ENCODE results near the gene THOC7.
A peak's percentile ranks its signal among the peaks of the same experiment; 100 is the strongest.

The THOC7 gene

DNA sequence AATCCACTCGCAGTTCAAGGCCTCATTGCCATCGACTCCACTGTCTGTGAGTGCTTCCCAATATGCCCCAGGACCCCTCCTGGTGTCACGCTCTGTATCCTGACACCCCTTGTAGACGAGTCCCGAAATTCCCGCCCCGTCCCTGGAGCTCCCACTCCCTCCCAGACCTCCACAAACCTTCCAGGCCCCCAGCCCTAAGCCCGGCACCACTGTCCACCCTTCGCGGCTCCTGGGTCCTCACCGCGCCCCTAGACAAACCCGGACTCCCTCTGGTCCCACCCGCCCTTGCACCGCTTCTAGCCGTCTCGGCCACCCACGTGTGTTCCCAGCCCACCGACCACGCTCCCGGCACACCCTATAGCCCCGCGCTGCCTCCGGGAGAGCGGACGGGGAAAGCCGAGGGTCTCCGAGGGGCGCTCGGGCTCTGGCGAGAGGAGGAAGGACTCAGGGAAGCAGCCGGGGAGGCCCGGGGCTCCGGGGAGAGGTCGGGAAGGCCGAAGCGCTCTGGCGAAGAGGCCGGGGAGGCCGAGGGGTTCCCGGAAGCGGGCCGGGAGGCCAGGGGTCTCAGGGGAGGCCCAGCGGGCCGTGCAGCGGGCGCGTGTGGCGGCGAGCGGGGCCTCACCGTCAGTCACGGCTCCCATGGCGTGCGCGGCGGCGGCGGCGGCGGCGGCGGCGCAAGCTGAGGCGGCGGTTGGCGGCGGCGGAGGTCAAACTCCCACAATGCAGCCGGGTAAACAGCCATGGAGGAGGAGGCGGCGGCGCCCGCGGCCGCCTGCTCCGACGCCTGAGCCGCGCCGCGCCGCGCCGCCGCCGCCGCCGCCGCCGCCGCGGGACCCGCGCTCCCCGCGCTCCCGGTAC lies at the start of gene THOC7, which contains the start of gene ATXN7:
TSS of gene THOC7 (minus strand) at position 656 of the 858 bp plus-strand sequence. CDS start at position 641, 15 bp downstream.
TSS of gene ATXN7 (plus strand) at position 718 of the 858 bp plus-strand sequence. CDS start 48,732 bp downstream, outside the sequence.
- DNase-seq (ENCODE audit: low read depth in 1 of 2, low spot score in 1 of 2), result peak; percentile 43 to 65

DNA sequence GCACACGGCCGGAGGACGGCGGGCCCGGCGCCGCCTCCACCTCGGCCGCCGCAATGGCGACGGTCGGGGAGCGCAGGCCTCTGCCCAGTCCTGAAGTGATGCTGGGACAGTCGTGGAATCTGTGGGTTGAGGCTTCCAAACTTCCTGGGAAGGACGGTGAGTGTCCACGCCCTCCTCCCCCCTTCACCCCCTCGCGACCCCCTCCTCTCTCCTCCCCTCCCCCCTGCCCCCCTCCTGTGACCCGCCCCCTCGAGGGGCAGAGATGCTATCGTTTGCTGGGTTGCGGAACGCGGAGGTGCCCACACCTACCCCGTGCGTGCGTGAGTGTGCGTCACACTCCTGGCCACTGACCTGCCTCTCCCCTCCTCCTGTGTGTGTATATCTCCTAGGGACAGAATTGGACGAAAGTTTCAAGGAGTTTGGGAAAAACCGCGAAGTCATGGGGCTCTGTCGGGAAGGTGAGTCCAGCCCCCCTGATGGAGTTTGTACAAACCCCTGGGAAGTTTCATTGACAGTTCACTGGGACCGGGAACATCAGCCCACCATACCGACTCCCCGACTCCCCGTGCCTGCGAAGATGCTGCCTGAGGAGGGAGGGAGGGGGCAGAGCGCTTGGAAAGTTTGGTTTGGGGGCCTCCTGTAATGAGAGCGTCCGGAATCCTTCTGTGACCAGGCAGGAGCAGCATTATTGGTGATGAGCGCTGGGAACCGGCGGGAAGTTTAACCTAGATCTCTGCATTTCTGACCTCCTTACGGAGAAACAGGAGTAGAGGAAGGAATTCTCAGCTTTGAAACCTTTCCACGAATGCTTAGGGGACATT lies 49.4 kb upstream of the THOC7 start:
- DNase-seq (ENCODE audit: low read depth in 1 of 2, low spot score in 1 of 2), result peak in 1 of 2 donors; percentile 31

DNA sequence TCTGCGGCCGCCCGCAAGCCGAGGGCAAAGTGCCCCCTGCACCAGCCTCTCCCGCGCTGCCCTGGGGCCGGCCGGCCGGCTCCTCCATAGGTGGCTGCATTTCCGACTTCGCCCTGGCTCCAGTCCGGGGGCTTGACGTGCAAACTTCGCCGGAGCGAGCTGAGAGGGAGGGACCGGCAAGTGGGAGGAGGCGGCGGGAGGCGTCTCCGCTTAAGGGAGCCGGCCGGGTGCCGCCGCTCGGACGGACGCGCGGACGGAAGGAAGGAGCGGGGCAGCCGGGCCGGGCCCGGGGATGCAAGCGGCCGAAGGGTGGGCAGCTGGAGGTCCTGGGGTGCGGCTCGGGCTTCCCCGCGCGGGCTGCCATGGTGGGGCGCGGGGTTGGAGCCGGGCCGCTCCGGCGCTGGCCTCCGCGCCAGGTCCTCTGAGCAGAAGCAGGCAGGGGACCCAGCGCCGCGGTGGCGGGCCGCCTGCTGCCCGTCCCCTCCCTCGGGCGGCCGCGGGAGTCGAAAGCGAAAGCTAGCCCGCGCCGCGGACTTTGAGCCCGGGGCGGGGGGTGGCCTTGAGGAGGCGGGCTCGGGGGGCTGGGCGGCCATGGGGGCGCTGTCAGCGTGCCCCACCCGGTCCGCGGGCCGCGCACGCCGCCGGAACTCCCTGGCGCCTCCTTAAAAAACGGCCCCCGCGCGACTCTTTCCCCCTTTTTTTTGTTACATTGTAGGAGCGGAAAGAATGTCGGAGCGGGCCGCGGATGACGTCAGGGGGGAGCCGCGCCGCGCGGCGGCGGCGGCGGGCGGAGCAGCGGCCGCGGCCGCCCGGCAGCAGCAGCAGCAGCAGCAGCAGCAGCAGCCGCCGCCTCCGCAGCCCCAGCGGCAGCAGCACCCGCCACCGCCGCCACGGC lies 48.5 kb upstream of the THOC7 start, which contains the start of gene SCAANT1:
TSS of gene SCAANT1 (minus strand) at position 511 of the 895 bp plus-strand sequence.
- peak; percentile 70 to 75 for DNase-seq (ENCODE audit: low read depth in 1 of 2, low spot score in 1 of 2)

DNA sequence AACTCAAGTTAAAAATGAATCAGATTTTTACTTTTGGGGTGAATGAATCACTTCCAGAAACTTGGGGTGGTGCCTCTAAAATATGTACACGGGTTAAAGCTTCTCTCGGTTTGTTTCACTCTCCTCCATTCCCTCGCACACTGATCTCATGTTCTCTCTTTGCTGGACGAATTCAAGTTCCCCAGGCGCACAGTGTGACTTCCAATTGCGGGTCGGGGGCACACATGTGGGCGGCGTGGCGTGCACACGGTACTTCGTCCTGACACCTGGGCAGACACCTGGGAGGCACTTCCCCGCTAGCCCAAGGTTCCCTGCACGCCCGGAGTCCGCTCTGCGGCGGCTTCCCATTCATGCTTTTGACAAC lies 47.9 kb upstream of the THOC7 start:
- no peak for DNase-seq (ENCODE audit: low read depth in 1 of 2, low spot score in 1 of 2)

DNA sequence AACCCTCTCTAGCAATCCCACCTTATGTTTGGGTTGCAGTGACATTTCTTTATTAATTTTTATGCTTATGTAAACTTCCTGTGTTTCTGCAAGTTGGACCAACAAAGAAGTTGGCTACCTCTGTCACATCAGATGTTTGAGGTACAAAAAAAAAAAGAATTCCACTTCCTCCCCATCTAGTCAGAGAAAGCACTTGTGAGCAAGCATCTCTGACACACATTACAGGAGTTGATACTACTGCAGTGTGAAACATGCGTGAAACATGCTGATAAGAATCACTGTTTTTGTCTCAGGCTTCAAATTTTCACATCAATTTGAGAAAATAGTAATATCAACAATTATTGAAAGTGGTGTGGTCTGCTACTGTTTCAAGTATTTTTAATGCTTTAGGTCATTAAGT lies 47.3 kb upstream of the THOC7 start:
- DNase-seq (ENCODE audit: low read depth in 1 of 2, low spot score in 1 of 2), result no peak

DNA sequence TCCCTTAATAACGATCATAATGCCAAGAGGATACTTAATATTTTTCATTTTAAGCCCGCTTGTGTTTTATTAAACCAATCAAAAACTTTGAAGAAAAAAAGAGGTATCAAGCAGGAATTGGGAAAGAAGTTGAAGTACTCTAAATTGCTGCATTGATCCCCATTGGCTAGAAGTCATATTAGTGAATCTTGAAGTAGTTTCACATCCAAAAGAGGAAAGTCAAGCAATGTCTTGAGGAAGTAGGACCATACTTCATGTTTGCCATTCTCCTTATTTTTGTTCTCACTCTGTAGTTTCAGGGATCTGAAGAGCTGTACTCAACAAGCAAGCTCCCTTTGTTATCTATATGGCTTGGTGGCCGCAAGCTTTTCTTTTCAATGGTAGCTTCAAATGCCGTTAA lies 46.4 kb upstream of the THOC7 start:
- no peak for DNase-seq (ENCODE audit: low read depth in 1 of 2, low spot score in 1 of 2)

DNA sequence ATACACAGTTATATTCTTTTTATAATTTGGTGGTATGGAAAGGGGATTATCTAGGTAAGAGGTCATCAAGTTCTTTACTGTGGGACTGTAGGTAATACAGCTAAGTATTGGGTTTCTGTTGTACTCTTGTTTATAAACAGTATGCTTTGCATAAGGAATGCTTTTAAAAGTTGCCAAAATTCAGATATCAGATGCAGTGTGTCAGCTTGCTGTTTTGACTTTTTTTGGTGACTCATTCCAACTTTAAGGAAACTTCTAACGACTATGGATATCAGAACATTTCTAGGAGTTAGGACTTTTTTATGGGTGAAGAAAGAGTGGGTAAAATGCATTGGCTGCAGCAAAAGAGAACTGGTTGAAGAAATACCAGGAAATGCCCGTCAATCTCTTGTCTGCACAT lies 45.8 kb upstream of the THOC7 start:
- DNase-seq (ENCODE audit: low read depth in 1 of 2, low spot score in 1 of 2), result no peak

DNA sequence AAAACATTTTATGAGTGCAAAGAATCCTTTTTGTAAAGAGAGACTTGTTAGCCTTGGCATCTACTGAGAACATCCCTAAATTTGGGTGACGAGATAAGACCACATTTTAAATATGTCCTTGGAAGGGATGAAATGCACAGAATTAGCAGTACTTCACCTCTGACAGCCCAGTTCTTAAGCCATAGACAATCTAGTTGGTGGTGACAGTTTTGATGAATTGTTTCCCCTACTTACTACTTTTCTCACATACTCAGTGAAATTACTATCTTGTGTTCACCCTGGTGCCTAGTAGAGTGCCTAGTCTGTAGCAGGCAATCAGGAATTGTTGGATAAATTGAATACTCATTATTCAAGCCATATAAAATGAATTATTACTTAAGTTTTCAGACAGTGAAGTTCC lies 45.2 kb upstream of the THOC7 start:
- DNase-seq (ENCODE audit: low read depth in 1 of 2, low spot score in 1 of 2), result no peak

DNA sequence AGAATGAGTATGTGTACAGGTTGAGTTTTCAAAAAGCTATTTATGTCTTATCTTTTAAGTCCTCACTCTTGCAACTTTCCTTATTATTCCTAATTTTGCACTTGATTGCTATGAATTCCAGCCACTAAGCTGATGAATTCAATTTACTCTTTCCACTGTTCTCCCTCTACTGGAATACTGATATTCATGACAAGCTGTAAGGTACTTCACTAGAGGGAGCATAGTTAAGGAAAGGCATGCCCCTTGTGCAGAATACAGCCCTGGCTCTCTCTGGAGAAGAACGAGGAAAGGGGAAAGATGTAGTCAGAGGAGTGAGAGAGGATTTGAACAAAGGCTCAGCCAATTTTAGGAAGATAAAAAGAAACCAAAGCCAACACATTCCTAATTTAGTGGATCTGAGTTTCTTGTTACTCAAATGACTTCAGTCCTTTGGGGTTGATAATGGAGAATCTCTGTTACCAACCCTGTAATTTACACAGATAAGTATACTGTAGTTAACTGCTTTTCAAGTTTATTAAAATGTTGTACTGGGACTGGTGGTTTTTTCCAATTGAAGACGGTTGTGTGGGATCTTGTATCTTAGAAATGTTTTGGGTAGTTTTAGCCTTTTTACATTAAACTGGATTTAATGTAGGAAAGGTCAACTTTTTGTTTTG lies 44.6 kb upstream of the THOC7 start:
- no peak for DNase-seq (ENCODE audit: low read depth in 1 of 2, low spot score in 1 of 2)

DNA sequence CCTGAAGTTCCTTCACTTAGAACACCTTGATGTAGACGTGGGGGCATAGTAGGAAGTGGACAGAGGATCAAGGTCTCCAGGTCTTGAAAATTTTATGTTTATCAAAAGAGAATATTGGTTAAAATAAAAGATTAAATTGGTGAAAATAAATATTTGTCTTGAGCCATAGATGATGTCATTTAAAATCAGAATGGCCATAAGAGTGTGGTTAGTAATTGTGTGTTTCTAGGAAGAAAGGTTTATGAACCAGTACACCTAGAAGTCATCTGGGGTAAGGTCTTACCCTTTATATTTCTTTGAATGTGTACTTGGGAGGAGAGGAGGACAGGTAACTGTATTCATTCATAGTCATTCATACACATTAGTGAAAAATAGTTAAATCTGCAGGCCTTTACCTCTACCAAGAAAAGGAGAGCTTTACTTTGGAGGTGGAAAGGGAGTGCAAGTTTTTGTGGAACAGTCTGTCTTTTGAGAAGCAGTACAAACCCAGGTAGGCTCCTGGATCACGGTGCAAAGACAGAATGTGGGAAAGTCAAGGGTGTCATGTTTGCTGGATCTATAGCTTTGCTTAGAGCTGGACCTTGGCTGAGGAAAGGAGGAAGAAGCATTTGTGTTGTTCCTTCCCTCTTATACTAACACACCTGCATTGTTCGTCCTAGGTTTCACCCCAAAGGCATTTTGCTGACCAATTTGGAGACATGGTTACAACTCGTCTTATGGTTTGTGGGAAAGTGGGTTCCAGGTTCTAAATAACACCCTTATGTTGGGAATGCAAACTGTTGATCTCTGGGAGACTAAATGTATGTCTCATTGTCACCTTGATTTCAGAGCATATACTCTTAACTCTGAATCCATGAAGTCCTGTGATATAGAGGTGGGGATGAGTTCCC lies 42.4 kb upstream of the THOC7 start:
- DNase-seq (ENCODE audit: low read depth in 1 of 2, low spot score in 1 of 2), result no peak

DNA sequence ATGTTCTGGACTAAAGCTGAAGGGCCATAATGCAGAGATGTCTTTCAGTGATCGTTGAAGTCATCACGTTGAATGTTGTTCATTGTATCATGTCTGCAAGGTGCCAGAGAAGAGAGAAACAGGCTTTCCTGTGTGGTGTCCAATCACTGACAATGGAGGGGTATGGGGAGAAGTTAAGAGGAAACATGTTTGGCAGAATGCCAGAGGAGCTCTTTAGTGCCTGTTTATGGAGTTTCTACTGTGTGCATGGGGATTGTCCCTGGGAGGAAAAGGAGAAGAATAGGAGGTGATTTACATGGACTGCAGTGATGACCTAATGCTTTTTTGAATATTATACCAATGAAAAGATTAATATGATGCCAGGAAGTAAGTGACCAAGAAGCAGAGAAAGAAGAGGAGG lies 36.9 kb upstream of the THOC7 start:
- no peak for DNase-seq (ENCODE audit: low read depth in 1 of 2, low spot score in 1 of 2)

DNA sequence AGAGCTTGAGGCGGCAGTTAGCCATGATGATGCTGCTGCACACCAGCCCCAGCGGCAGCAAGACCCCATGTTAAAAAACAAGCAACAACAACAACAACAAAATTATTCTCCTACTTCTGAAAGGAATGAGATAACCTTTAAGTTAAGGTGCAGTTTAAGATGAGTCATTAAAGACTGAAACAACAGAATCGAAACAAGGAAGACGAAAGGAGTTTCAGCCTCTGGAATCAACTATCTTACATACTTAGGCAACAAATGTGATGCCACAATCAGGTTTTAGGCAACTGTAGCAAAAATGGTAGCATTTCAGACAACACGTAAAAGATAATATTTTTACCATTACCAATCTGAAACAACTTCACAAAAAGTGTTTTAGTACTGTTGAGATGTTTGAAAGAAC lies 36.4 kb upstream of the THOC7 start:
- DNase-seq (ENCODE audit: low read depth in 1 of 2, low spot score in 1 of 2), result no peak

DNA sequence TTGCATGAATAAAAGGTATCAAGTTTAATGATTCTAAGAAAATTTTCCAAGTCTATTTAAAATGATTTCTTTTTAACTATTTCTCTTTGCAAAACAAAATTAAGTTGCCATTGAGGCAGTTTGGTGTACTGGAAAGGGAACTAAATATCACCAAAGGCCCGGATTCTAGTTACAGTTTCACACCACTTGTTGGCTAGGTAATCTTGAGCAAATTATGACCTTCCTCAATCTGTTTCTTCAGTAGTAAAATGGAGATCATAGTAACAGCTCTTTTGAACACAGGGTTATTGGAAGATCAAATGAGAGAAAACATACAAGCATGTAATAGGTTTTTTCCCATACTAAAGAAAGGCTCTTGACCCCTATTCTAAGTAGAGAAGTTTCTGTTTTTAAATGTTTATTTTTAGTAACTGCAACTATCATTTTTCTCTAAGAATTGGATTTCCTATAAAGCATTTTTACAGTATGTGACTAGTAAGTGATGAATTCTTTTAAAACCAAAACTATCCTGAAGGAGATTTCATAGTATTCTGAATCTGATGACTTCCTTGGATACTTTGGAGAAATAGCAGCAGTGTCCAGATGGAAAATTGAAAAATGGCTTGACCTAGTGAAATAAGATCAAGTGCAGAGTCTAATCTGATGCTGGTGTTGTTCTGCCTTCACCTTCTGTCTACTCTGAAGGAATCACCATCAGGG lies 32.9 kb upstream of the THOC7 start:
- DNase-seq (ENCODE audit: low read depth in 1 of 2, low spot score in 1 of 2), result no peak

DNA sequence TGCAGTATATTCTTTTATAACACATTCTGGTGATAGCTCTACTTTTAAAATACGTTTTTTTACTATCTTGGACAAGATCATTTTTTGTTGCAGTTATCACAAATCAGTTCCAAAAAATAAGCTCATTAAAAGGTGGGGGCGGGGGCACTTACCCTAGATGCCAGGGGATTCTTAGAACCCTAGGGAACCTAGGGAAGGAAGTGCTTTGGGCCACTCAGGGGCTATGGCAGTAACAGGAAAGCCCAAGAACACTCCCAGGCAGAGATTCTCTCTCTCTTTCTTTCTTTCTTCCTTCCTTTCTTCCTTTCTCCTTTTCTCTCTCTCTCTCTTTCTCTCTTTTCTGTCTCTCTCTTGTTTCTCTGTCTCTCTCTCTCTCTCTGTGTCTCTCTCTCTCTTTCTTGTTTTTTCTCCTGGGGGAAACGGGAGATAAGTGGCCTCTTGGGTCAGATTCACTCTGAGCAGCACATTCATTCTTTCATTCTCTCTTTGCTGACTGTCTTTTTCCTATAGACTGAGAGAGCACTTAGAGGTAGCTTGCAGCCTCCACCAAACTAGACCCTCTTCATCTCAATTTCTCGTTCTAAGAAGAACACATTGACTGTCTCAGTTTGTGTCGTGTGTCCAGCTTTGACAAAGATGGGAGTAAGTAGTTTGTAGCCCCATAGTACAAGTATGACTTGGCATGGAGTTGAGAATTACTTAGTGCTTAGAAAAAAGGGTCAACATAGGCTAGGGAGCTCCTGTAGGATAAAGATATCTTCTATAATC lies 32.0 kb upstream of the THOC7 start:
- no peak for DNase-seq (ENCODE audit: low read depth in 1 of 2, low spot score in 1 of 2)

DNA sequence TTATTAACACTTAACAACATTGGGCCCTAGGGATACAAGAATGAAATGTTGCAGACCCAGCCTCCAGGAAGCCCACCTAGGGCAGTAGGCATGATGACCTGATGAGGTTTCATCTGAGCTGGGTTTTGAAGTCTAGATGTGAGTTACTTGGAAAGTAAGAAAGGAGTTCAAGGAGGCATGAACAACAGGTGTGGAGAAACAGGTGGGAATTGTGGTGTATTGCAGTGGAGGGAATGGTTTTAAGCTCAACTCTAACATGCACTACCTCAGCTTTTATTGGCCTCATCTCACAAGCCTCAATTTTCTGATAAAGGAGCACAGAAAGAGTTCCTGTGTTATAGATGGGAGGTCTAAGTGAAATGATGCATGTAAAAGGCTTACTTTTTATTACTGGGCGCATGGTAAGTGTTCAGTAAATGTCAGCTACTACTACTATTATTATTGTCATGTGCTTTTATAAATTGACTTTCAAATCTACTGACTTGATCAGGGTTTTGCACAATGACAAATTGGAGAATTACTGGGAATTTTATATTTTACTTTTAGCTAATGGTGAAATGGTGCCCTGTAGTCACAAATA lies 29.3 kb upstream of the THOC7 start:
- DNase-seq (ENCODE audit: low read depth in 1 of 2, low spot score in 1 of 2), result no peak

DNA sequence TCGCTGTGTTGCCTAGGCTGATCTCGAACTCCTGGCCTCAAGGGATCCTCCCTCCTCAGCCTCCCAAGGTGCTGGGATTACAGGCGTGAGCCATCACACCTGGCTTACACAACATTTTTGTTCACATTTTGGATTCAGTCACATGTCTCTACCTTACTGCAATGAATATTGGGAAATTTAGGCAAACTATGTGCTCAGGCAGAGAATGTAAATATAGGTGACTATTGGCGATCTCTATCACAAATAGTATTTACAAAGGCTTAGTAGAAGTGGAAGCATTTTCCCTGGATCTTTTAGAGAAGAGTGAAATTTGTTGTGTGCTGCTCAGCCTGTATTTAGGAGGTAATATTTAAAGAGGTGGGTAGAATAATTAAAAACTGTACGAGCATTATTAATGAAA lies 27.9 kb upstream of the THOC7 start:
- no peak for DNase-seq (ENCODE audit: low read depth in 1 of 2, low spot score in 1 of 2)

DNA sequence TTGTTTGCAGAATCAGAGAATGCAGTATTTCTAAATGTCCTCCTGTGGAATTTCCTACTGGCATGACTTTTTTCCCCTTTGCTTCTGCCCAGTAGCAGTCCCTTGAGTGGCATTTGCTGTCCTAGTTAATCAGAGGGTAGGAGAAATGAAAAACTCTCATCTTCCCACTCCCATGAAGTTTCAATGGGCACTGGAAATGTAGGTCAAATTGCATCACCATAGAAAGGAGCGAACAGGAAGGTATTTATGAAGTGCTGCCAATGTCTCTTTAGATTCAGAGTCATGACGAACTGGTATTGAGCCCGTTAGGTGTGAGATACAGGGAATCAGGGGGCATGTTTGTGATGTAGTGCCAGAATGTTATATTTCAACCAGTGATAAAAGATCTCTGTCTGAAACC lies 23.3 kb upstream of the THOC7 start:
- DNase-seq (ENCODE audit: low read depth in 1 of 2, low spot score in 1 of 2), result no peak

DNA sequence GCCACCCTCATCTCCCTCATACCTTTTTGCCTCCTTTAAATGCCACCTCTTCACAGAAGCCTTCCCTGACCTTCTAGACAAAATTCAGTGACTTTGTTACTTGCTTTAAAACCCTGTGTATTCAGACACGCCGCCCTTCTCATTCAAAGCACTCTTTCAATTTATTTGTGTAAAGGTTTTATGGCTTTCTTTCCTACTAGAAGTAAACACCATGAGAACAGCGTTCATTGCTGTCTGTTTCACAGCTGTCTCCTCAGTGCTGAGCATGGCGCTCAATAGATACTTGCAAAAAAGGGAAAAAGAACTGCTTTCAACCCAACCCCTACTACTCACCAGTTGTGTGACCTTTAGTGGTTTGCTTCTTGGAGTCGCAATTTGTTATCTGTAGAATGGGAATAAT lies 17.0 kb upstream of the THOC7 start:
- DNase-seq (ENCODE audit: low read depth in 1 of 2, low spot score in 1 of 2), result no peak
